Subcutaneous abdominal adipose tissue (tissue), 5 donors: ENCODE results near the gene DLL3.

Experiments
- H3K27ac ChIP-seq: one replicate; pipeline ENCODE4 v1.7.0; 2013; ENCODE audit warnings: low read depth, mild to moderate bottlenecking, inconsistent platforms, low read length, moderate library complexity
- H3K27me3 ChIP-seq, 5 donors: one replicate each; pipeline ENCODE4 v1.7.0; 2013; ENCODE audit warnings: low read length in 5 of 5, inconsistent platforms in 1 of 5; ENCODE audit not compliant: control insufficient read depth in 5 of 5, insufficient read depth in 4 of 5
- H3K36me3 ChIP-seq, 5 donors: one replicate each; pipeline ENCODE4 v1.7.0; 2013; ENCODE audit warnings: low read length in 5 of 5; ENCODE audit not compliant: control insufficient read depth in 5 of 5, insufficient read depth in 5 of 5
- H3K4me1 ChIP-seq, 5 donors: one replicate each; pipeline ENCODE4 v1.7.0; 2013; ENCODE audit warnings: low read length in 5 of 5, mild to moderate bottlenecking in 3 of 5, moderate library complexity in 1 of 5; ENCODE audit not compliant: control insufficient read depth in 5 of 5, insufficient read depth in 5 of 5
- H3K4me3 ChIP-seq, 5 donors: one replicate each; pipeline ENCODE4 v1.7.0; 2013; ENCODE audit warnings: low read length in 5 of 5, low read depth in 1 of 5
- H3K9ac ChIP-seq, 5 donors: one replicate each; pipeline ENCODE4 v1.7.0; 2013; ENCODE audit warnings: low read length in 5 of 5, mild to moderate bottlenecking in 4 of 5, moderate library complexity in 3 of 5
- H3K9me3 ChIP-seq, 5 donors: one replicate each; pipeline ENCODE4 v1.7.0; 2013; ENCODE audit warnings: low read length in 5 of 5; ENCODE audit not compliant: control insufficient read depth in 5 of 5
- donor health status: healthy.
- donor health status: healthy.
- donor health status: healthy.
- donor health status: healthy.
- donor health status: healthy.

The DLL3 gene

DNA sequence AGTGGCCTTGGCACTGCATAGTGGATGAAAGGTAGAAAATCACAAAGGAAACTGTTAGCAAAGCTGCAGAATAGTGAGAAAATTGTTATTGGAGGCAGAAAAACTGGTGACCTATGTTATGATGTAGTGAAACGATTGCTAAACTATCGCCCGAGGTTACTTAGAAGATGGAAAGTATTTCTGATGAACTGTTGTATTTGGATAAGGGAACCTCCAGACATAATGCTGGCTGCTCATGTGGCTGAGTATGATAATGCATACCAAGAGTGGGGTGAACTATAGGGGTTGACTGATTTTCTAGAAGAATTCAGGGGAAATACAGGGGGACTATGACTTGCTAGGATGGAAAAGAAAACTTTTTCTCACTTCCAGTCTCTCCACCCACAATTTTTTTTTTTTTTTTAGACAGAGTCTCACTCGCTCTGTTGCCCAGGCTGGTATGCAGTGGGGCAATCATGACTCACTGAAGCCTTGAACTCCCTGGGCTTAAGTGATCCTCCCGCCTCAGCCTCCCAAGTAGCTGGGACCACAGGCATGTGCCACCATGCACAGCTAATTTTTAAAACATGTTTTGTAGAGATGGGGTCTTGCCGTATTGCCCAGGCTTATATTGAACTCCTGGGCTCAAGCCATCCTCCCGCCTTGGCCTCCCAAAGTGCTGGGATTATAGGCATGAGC, 45.6 kb downstream of the DLL3 start:
- H3K9me3 ChIP-seq: no peaks in the 10 kb centered on the region
- H3K9ac ChIP-seq: no peak overlapping the region

DNA sequence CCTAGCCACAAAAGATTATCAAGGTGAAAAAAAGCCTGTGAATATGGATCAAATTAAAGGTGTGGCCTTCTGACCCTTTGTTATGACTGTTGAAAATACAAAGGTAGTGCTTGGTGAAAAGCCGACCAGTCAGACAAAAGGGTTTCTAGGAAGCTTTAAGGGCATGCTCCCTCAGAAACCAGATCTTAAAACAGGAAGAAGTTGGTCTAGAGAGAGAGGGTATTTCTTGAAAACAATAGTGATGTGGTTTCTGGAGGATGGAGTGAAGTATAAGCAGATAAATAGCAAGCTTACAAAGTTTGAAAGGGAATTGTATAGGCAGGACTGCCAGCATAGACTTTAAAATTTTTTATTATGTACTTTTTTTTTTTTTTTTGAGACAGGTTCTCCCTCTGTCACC, 46.2 kb downstream of the DLL3 start:
- Histone ChIP-seq H3K4me3 (no peak overlapping the region), H3K27ac (no peak overlapping the region), H3K9me3 (no peaks in the 10 kb centered on the region), H3K4me1 (peaks cover 0 to 7% (median 4%) of the 10 kb centered on the region in 5 donors), H3K9ac (no peak overlapping the region), H3K27me3 (peaks cover 0 to 4% (median 3%) of the 10 kb centered on the region in 5 donors), H3K36me3 (no peaks in the 10 kb centered on the region)

More for the DNA sequence above, 45.6 kb downstream of the DLL3 start:
- peaks cover 0 to 4% (median 3%) of the 10 kb centered on the region in 5 donors for H3K27me3 ChIP-seq
- no peaks in the 10 kb centered on the region for H3K36me3 ChIP-seq
- H3K4me3 ChIP-seq: no peak overlapping the region
- H3K27ac ChIP-seq: no peak overlapping the region
- peaks cover 0 to 9% (median 5%) of the 10 kb centered on the region in 5 donors for H3K4me1 ChIP-seq

DNA sequence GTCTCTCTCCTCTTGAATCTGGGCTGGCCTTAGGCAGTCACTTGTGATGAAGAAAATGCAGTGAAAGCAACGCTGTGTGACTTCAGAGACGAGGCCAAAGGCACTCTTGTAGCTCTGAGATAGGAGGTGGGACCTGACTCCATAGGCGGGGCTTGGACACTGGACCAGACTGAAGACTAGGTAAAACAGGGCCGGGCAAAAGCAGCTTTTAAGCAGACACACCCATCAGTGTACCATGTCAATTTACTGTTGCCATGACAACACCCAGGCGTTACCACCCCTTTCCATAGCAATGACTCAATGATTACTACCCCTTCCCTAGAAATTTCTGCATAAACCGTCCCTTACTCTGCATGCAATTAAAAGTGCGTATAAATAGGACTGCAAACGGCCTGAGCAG, 47.9 kb downstream of the DLL3 start:
- H3K9ac ChIP-seq: no peak overlapping the region

DNA sequence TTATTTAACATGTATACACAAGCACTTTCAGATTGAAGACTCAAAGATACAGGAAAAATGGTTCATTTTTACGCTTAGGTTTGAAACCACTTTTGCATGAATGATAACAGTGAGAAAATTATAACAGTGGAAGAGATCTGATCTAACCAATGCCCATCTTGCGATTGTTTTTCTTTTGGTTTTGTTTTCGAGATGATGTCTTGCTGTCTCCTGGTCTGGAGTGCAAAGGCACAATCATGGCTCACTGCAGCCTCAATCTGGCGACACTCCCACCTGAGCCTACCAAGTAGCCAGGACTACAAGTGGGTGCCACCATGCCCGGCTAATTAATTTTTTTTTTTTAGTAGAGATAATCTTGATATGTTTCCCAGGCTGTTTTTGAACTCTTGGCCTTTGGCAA, 51.5 kb downstream of the DLL3 start:
- peaks cover 0 to 12% (median 0%) of the 10 kb centered on the region in 5 donors for H3K4me1 ChIP-seq

More for the DNA sequence above, 47.9 kb downstream of the DLL3 start:
- Histone ChIP-seq H3K27me3 (peaks cover 0 to 4% (median 3%) of the 10 kb centered on the region in 5 donors), H3K4me1 (peaks cover 0 to 5% (median 0%) of the 10 kb centered on the region in 5 donors), H3K36me3 (no peaks in the 10 kb centered on the region), H3K4me3 (no peak overlapping the region), H3K9me3 (no peaks in the 10 kb centered on the region), H3K27ac (no peak overlapping the region)

DNA sequence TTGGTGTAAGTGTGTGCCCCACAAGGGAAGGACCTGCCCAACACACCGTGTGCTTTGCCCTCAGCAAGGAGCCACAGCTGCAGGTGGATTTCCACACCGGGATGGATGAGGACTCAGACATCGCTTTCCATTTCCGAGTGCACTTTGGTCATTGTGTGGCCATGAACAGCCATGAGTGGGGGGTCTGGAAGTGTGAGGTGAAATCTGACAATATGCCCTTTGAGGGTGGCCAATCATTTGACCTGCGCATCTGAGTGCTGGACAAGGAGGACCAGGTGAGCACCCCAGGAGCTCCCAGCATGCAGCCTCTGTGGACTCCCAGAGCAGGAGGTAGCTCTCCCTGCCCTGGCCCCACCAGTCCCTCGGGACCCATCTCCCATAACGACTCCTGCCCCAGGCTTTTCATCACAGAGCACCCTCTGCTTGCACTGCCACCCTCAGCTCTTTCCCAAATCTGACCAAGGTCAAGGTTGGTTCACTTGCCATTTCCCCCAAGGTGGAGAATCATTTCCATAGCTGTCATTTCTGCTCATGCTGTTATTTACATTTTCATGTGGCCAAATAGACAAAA, 54.4 kb downstream of the DLL3 start:
- no peak overlapping the region for H3K9ac ChIP-seq
- no peaks in the 10 kb centered on the region for H3K9me3 ChIP-seq
- H3K27me3 ChIP-seq: peaks cover 0 to 6% (median 2%) of the 10 kb centered on the region in 5 donors
- no peak overlapping the region for H3K4me3 ChIP-seq
- H3K36me3 ChIP-seq: no peaks in the 10 kb centered on the region
- H3K27ac ChIP-seq: no peak overlapping the region
- H3K4me1 ChIP-seq: peaks cover 0 to 20% (median 2%) of the 10 kb centered on the region in 5 donors

More for the DNA sequence above, 51.5 kb downstream of the DLL3 start:
- no peak overlapping the region for H3K9ac ChIP-seq
- H3K9me3 ChIP-seq: no peaks in the 10 kb centered on the region
- H3K4me3 ChIP-seq: no peak overlapping the region
- no peak overlapping the region for H3K27ac ChIP-seq
- no peaks in the 10 kb centered on the region for H3K36me3 ChIP-seq
- H3K27me3 ChIP-seq: peaks cover 0 to 11% (median 5%) of the 10 kb centered on the region in 5 donors

DNA sequence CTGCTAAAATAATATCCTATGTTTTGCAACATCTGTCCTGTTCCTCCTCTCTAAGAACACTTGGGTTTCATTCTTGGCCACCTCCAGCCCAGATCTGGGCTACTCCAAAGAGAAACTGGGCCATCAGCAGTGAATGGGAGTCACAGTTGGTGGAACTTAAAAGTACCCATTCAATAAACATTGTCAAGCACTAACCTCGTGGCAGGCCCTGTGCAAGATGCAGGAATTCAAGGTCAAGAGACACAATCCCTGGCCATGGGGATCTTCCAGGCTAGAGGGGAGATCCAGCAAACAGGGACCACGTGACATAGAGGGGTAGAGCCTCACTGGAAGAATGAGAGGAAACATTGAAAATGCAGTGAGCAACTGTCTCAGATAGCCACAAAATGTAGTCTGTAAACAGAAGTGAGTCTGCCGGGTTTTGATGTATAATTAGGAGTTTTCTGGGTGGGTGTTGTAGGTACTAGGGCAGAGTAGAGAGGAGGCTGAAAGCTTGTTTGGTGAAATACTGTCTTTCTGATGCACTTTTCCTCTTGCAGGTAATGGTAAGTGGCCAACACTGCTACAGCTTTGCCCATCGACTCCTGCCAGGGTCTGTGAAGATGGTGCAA, 56.1 kb downstream of the DLL3 start:
- H3K27ac ChIP-seq: no peak overlapping the region
- H3K36me3 ChIP-seq: no peaks in the 10 kb centered on the region
- no peak overlapping the region for H3K4me3 ChIP-seq
- no peaks in the 10 kb centered on the region for H3K9me3 ChIP-seq
- H3K4me1 ChIP-seq: peaks cover 0 to 32% (median 3%) of the 10 kb centered on the region in 5 donors
- no peak overlapping the region for H3K9ac ChIP-seq
- peaks cover 0 to 6% (median 2%) of the 10 kb centered on the region in 5 donors for H3K27me3 ChIP-seq

DNA sequence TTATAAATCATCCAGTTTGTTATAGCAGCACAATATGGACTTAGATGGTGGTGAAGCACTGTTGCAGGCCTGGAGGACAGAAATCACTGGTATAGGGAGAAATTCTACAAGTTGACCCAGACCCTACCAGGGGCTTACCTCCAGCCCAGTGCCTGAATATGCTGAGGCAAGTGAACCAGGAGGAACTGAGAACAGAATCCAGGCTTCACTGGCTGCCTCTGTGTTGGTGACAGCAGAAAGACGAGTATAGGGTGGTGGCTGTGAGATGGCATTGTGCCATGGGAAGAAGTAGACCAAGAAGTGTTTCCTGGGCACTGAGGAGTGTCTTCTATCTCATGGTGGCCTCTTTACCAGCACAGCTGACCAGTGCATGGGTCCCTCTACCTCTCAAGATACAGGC, 57.1 kb downstream of the DLL3 start:
- Histone ChIP-seq H3K27me3 (peaks cover 0 to 6% (median 2%) of the 10 kb centered on the region in 5 donors), H3K9me3 (no peaks in the 10 kb centered on the region), H3K27ac (no peak overlapping the region)

More for the DNA sequence above, 57.1 kb downstream of the DLL3 start:
- Histone ChIP-seq H3K4me3 (no peak overlapping the region), H3K36me3 (no peaks in the 10 kb centered on the region), H3K9ac (no peak overlapping the region), H3K4me1 (peaks cover 0 to 32% (median 3%) of the 10 kb centered on the region in 5 donors)
